Testis (tissue), 2 donors: ENCODE data around the gene TNFAIP3.

Experiments
- POLR2A ChIP-seq: fragments of 450-650 bp; IDR thresholded peaks from one replicate; pipeline ENCODE4 v1.6.1; 2017; ENCODE audit warnings: antibody characterized with exemption, mild to moderate bottlenecking, moderate library complexity
- TF ChIP-seq, protein P1 (sequence below), 3 experiments: fragments of 450-650 bp in 2 of 3; fragments of 200-600 bp in 1 of 3; sonication (generic) in 1 of 3; IDR thresholded peaks; one replicate each; pipeline ENCODE4 v1.5.1; 2016 to 2019; ENCODE audit warnings: antibody characterized with exemption in 3 of 3, mild to moderate bottlenecking in 2 of 3, moderate library complexity in 1 of 3

DNA sequence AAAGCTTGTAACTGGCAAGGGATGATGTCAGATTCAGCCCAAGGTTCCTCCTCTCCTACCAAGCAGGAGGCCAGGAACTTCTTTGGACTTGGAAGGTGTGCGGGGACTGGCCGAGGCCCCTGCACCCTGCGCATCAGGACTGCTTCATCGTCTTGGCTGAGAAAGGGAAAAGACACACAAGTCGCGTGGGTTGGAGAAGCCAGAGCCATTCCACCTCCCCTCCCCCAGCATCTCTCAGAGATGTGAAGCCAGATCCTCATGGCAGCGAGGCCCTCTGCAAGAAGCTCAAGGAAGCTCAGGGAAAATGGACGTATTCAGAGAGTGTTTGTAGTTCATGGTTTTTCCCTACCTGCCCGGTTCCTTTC lies 14.4 kb downstream of the TNFAIP3 start:
- TF ChIP-seq POLR2A, result no peak
- TF ChIP-seq, protein P1, sequence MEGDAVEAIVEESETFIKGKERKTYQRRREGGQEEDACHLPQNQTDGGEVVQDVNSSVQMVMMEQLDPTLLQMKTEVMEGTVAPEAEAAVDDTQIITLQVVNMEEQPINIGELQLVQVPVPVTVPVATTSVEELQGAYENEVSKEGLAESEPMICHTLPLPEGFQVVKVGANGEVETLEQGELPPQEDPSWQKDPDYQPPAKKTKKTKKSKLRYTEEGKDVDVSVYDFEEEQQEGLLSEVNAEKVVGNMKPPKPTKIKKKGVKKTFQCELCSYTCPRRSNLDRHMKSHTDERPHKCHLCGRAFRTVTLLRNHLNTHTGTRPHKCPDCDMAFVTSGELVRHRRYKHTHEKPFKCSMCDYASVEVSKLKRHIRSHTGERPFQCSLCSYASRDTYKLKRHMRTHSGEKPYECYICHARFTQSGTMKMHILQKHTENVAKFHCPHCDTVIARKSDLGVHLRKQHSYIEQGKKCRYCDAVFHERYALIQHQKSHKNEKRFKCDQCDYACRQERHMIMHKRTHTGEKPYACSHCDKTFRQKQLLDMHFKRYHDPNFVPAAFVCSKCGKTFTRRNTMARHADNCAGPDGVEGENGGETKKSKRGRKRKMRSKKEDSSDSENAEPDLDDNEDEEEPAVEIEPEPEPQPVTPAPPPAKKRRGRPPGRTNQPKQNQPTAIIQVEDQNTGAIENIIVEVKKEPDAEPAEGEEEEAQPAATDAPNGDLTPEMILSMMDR (IDR thresholded peaks at IDR 0.05), result no peak
